ENCODE measurements around the gene CLIC5.
A peak's percentile ranks its signal among the peaks of the same experiment; 100 is the strongest.

CLIC5 gene

DNA sequence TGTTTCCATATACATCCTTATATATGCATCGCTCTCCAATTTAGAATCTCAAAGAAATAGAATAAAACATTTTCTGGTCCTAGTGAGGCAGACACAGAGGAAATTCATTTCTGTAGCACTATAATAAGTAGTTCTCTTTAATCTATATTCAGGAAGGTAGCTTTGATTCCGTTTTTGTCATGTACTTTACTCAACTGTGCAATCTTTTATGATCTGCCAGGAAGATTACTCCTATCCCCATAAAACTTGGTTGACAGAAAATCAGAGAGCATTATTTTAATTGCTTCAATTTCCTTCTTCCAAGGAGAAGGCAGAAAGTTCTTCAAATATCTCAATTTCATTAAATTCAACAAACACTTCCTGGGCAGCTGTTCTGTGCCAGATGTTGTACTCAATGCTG is 10.6 kb upstream of the CLIC5 start:
- Histone ChIP-seq H3K4me1 (ENCODE audit: control insufficient read depth, insufficient read depth, low read length) (no peaks in the 10 kb centered on the region), H3K27me3 (ENCODE audit: control insufficient read depth, insufficient read depth, low read length) (no peaks in the 10 kb centered on the region), H3K36me3 (ENCODE audit: control insufficient read depth, insufficient read depth, low read length) (no peaks in the 10 kb centered on the region), H3K9me3 (ENCODE audit: control insufficient read depth, low read length) (no peaks in the 10 kb centered on the region), H3K9ac (ENCODE audit: low read length) (no peak overlapping the region), H3K4me3 (ENCODE audit: low read length) (no peak overlapping the region)

DNA sequence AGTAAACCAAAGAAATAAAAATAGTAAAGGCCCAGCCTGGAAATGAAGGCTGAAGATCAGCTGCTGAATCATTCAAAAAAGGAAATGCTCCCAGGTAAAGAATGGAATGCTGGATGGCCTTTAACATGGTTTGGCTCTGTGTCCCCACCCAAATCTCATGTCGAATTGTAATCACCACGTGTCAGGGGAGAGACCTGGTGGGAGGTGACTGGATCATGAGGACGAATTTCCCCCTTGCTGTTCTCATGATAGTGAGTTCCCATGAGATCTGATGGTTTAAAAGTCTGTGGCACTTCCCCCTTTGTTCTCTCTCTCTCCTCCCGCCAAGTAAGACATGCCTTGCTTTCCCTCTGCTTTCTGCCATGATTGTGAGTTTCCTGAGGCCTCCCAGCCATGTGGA is 9.9 kb upstream of the CLIC5 start:
- no peak overlapping the region for H3K9ac ChIP-seq (ENCODE audit: low read length)
- H3K27me3 ChIP-seq (ENCODE audit: control insufficient read depth, insufficient read depth, low read length) = no peaks in the 10 kb centered on the region
- H3K4me3 ChIP-seq (ENCODE audit: low read length) = no peak overlapping the region

DNA sequence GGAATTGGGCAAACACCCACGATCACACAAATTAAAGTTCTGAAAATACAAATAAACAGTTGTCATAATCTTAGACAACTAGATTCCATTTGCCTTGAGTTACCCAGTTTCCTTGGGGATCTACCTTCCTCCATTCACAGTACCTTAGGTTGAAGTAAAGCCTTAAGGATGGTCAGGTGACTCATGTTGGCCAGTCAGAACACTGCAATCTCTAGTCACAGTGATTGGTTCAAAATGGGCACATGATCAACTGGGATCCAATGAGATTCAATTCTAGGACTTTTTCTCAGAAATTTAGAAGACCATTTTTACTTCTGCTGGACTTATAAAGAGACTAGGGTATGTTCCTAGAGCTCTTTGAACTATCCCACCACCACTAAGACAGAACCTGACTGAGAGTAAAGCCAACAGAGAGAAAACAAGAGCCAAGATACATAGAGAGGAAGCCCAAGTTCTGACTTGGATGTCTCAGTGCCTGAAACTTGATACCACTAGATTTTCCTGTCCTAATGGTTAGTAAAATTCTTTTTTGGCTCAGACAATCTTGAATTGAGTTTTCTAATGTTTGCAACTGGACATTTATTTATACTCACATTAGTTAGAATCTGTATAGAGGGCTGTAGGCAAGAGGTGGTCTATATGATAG is 8.6 kb upstream of the CLIC5 start:
- Histone ChIP-seq H3K4me3 (ENCODE audit: low read length) (no peak overlapping the region), H3K27me3 (ENCODE audit: control insufficient read depth, insufficient read depth, low read length) (no peaks in the 10 kb centered on the region), H3K9ac (ENCODE audit: low read length) (no peak overlapping the region), H3K36me3 (ENCODE audit: control insufficient read depth, insufficient read depth, low read length) (no peaks in the 10 kb centered on the region), H3K9me3 (ENCODE audit: control insufficient read depth, low read length) (no peaks in the 10 kb centered on the region), H3K4me1 (ENCODE audit: control insufficient read depth, insufficient read depth, low read length) (no peaks in the 10 kb centered on the region)

More for the DNA sequence above, 9.9 kb upstream of the CLIC5 start:
- no peaks in the 10 kb centered on the region for H3K9me3 ChIP-seq (ENCODE audit: control insufficient read depth, low read length)
- no peaks in the 10 kb centered on the region for H3K36me3 ChIP-seq (ENCODE audit: control insufficient read depth, insufficient read depth, low read length)
- no peaks in the 10 kb centered on the region for H3K4me1 ChIP-seq (ENCODE audit: control insufficient read depth, insufficient read depth, low read length)

DNA sequence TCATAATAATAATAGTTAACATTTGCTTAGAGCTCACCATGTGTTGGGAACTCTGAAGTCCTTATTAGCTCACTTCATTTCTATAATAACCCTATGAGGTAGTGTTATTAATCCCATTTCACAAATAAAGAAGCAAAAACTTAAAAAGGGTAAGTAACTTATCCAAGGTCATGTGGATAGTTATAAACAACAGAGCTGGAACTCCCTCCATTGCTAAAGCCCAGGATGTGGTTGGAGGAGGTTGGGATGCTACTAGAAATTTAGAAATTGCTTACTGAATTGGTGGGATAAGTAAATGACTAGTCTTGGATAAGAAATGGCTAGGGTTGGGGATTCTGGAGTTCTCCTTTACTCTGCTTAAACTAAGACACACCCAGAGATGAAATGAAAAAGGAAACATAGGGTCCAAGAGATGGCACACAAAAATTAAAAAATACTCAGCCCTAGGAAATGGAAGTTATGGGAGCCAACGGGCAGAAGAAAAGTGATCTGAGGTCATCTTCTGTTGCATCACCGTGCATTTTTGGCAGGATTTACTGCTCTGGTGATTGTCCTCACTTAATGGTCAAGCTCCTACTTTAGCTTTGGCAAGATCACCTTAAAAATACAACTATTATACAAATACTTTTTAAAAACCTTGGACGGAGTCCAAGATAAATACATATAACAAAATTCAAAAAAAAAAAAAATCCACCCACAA is 7.7 kb upstream of the CLIC5 start:
- H3K9me3 ChIP-seq (ENCODE audit: control insufficient read depth, low read length) = no peaks in the 10 kb centered on the region
- no peak overlapping the region for H3K9ac ChIP-seq (ENCODE audit: low read length)
- H3K27me3 ChIP-seq (ENCODE audit: control insufficient read depth, insufficient read depth, low read length) = no peaks in the 10 kb centered on the region
- no peaks in the 10 kb centered on the region for H3K36me3 ChIP-seq (ENCODE audit: control insufficient read depth, insufficient read depth, low read length)
- no peaks in the 10 kb centered on the region for H3K4me1 ChIP-seq (ENCODE audit: control insufficient read depth, insufficient read depth, low read length)
- H3K4me3 ChIP-seq (ENCODE audit: low read length) = no peak overlapping the region

DNA sequence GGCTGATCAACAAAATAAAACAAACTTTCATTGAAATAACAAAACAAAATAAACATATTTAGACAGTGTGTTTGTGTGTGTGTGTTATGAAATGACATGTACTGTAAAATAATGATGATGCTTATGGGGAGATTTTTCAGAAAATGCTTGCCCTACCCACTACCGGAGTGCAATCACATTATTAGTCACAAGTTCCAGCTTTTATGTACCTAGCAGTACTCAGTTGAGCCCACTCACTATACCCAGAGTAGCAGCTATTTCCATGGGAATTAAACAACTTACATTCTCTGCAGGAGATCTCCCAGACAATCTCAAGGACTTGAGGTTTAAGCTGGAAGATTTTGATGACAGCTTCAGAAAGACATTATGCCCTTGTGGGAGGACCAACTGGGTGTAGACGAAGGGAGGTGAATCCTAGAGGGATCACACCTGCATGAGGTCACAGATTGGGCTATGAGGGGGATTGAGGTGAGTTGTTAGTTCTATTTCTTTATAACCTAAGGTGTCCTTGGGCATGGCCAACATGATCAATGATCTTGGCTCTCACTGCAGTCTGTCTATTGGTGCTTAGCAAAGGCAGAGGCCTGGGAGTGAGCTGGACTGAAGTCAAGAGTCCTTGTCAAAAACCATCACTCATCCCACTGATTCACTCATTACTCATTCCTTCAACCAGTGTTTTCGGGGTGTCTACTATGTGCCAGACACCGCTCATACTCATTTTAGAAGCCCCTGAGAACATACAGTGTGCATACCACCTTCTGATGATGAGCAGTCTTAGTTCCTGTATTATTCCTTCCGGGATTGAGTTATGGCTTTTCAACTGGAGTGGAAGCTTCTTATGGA is 6.7 kb upstream of the CLIC5 start:
- Histone ChIP-seq H3K4me3 (ENCODE audit: low read length) (no peak overlapping the region), H3K9me3 (ENCODE audit: control insufficient read depth, low read length) (no peaks in the 10 kb centered on the region), H3K4me1 (ENCODE audit: control insufficient read depth, insufficient read depth, low read length) (no peaks in the 10 kb centered on the region), H3K27me3 (ENCODE audit: control insufficient read depth, insufficient read depth, low read length) (peaks cover 7% of the 10 kb centered on the region), H3K9ac (ENCODE audit: low read length) (no peak overlapping the region), H3K36me3 (ENCODE audit: control insufficient read depth, insufficient read depth, low read length) (no peaks in the 10 kb centered on the region)

DNA sequence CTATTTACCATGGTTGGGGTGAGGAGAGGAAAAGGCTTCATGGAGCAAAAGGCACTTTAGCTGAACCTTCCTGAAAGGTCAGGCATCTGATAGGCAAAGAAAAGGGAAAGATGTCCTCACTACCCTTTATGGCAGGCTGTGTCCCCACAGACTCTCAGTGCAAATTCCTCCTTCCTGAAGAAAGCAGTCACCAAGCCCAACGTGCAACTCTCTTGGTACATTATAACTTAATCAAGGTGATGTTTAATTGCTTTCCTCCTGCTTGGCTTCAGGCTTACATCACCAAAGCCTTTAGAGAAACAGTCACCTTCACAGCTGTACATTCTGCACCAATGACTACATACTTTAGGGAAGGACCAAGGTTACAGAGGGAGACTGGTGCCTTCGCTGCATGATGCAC is 2.1 kb upstream of the CLIC5 start:
- H3K9ac ChIP-seq (ENCODE audit: low read length) = no peak overlapping the region
- no peaks in the 10 kb centered on the region for H3K9me3 ChIP-seq (ENCODE audit: control insufficient read depth, low read length)
- no peaks in the 10 kb centered on the region for H3K4me1 ChIP-seq (ENCODE audit: control insufficient read depth, insufficient read depth, low read length)
- no peak overlapping the region for H3K4me3 ChIP-seq (ENCODE audit: low read length)
- no peaks in the 10 kb centered on the region for H3K36me3 ChIP-seq (ENCODE audit: control insufficient read depth, insufficient read depth, low read length)
- peaks cover 34% of the 10 kb centered on the region for H3K27me3 ChIP-seq (ENCODE audit: control insufficient read depth, insufficient read depth, low read length)

DNA sequence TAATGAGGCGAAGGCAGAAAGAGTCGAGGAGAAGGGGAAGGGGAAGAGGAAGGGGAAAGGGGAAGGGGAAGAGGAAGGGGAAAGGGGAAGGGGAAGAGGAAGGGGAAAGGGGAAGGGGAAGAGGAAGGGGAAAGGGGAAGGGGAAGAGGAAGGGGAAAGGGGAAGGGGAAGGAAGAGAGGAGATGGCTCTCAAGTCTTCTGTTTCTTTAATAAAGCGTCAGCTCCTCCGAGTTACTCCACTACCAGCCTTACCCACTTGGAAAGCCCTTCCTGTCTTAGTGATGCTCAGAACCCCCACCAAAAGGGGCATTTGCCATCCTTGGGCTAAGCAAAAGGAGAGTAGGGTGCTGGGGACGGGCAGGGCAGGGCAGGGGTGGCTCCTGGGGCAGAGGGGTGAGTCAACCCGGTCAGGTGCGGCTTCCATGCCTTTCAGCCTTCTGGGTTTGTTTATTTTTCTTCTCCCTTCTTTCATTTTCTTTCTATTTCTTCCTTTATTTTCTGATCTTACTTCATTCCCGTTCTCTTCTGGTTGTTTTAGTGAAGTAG is 476 bp upstream of the CLIC5 start:
- no peaks in the 10 kb centered on the region for H3K9me3 ChIP-seq (ENCODE audit: control insufficient read depth, low read length)
- H3K27me3 ChIP-seq (ENCODE audit: control insufficient read depth, insufficient read depth, low read length) = peaks cover 34% of the 10 kb centered on the region
- H3K4me3 ChIP-seq (ENCODE audit: low read length) = peak overlapping the region; percentile 0
- peaks cover 5% of the 10 kb centered on the region for H3K4me1 ChIP-seq (ENCODE audit: control insufficient read depth, insufficient read depth, low read length)
- no peaks in the 10 kb centered on the region for H3K36me3 ChIP-seq (ENCODE audit: control insufficient read depth, insufficient read depth, low read length)
- no peak overlapping the region for H3K9ac ChIP-seq (ENCODE audit: low read length)

DNA sequence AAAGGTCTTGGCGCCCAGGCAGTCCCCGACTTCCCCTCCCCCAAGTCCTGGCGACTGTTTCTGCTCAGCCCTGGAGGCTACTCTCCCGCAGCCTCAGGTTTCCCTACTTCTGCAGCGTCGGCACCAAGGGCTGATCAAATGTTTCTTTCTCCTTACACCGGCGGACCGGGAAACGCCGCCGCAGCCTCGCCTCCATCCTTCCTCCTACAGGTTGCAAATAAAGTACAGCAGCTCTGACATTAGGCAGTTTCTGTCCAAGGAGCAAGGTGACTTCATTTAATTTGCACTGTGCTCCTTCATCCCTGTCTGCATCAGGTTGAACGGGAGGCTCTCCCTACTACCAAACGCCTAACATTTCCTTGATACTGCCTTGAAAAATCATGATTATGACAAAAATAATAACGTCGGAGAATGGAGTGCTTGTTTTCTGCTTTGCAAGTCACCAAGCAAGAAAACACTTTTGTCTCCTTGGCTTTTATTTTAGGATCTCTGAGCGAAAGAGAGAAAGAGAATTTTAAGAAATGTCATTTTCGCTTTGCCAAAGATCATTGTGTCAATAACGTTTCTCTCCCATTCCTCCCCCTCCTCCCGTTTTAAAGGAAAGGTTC is 1.0 kb downstream of the CLIC5 start:
- Histone ChIP-seq H3K9ac (ENCODE audit: low read length) (no peak overlapping the region), H3K27me3 (ENCODE audit: control insufficient read depth, insufficient read depth, low read length) (peaks cover 34% of the 10 kb centered on the region), H3K4me3 (ENCODE audit: low read length) (peak overlapping the region; percentile 6), H3K9me3 (ENCODE audit: control insufficient read depth, low read length) (no peaks in the 10 kb centered on the region), H3K36me3 (ENCODE audit: control insufficient read depth, insufficient read depth, low read length) (no peaks in the 10 kb centered on the region), H3K4me1 (ENCODE audit: control insufficient read depth, insufficient read depth, low read length) (peaks cover 5% of the 10 kb centered on the region)

DNA sequence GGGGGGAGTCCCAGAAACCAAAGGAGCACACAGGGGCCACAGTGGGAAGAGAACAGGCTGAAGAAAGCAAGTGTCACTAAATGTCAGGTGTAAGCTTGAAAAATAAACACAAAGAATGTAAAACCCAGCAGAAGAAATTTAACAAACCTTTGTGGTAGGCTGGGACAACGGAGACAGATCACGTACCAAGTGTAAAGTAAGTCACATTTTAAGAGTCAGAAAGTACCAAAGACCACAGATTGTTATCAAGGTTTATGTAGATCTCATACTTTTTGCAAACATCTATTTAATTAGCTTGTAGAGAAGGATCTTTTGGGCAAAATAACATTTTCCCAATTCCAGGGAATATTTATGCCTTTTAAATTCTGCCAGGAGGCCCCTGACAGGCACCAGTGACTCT is 1.6 kb downstream of the CLIC5 start:
- Histone ChIP-seq H3K9me3 (ENCODE audit: control insufficient read depth, low read length) (no peaks in the 10 kb centered on the region), H3K4me1 (ENCODE audit: control insufficient read depth, insufficient read depth, low read length) (peaks cover 5% of the 10 kb centered on the region), H3K36me3 (ENCODE audit: control insufficient read depth, insufficient read depth, low read length) (no peaks in the 10 kb centered on the region), H3K4me3 (ENCODE audit: low read length) (no peak overlapping the region), H3K27me3 (ENCODE audit: control insufficient read depth, insufficient read depth, low read length) (peaks cover 34% of the 10 kb centered on the region), H3K9ac (ENCODE audit: low read length) (no peak overlapping the region)

DNA sequence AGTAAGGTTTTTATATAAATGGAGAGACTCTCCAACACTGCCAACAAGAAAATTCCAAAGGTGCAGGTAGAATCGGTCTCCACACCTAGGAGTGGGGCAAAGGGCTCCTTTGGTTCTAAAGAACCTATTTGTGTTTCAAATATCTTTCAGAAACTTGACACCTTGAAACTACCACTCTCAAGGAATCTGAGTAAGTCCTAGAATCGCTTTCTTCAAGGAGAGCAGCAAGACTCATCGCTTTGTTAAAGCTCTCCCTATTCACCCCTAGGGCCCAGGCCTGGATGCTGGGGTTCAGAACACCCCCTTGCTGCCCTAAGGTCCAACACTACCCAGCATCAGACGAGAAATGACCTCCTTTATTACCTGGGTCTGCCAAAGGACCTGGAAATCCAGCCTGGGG is 2.0 kb downstream of the CLIC5 start:
- H3K4me1 ChIP-seq (ENCODE audit: control insufficient read depth, insufficient read depth, low read length) = peaks cover 5% of the 10 kb centered on the region
- H3K9me3 ChIP-seq (ENCODE audit: control insufficient read depth, low read length) = no peaks in the 10 kb centered on the region
- no peaks in the 10 kb centered on the region for H3K36me3 ChIP-seq (ENCODE audit: control insufficient read depth, insufficient read depth, low read length)
- no peak overlapping the region for H3K4me3 ChIP-seq (ENCODE audit: low read length)
- H3K27me3 ChIP-seq (ENCODE audit: control insufficient read depth, insufficient read depth, low read length) = peaks cover 37% of the 10 kb centered on the region
- H3K9ac ChIP-seq (ENCODE audit: low read length) = no peak overlapping the region

DNA sequence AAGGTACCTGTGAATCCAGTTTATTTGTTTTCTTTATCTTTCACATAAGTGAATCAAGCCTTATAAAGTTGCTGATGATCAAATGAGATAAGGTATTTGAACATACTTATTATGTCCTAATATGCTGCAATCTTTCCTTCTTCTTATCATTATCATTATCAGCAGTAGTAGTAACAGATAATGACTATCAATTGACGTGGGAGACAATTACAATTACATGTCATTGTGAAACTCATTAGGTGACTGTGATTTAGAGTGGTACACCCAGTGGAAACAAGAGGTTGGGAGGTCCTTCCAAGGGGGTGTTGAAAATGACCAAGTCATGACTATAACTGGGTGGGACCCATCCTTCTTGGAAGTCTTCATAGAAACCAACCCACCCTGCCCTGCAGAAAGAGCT is 2.8 kb downstream of the CLIC5 start:
- H3K36me3 ChIP-seq (ENCODE audit: control insufficient read depth, insufficient read depth, low read length) = no peaks in the 10 kb centered on the region
- H3K9me3 ChIP-seq (ENCODE audit: control insufficient read depth, low read length) = no peaks in the 10 kb centered on the region
- no peak overlapping the region for H3K4me3 ChIP-seq (ENCODE audit: low read length)
- no peak overlapping the region for H3K9ac ChIP-seq (ENCODE audit: low read length)
- H3K4me1 ChIP-seq (ENCODE audit: control insufficient read depth, insufficient read depth, low read length) = peaks cover 5% of the 10 kb centered on the region
- peaks cover 40% of the 10 kb centered on the region for H3K27me3 ChIP-seq (ENCODE audit: control insufficient read depth, insufficient read depth, low read length)
